CD4-positive, alpha-beta T cell treated with Interferon alpha-2 for 1 hour (primary cell): Measurements from ENCODE around the gene TLE4.
A peak's percentile ranks its signal among the peaks of the same experiment; 100 is the strongest.

ENCODE experiments used
- DNase-seq, 2 donors: peaks; one replicate each; pipeline ENCODE4 v3.0.0-alpha.2; 2020 to 2022

Gene TLE4

GRCh38 chr9:79667817-79668436, 96.2 kb downstream of the TLE4 start:
- DNase-seq = no peak

- no peak for DNase-seq
Measured at GRCh38 chr9:79668956-79669355, 97.2 kb downstream of the TLE4 start.

- no peak for DNase-seq
Measured at GRCh38 chr9:79670269-79670961, 98.7 kb downstream of the TLE4 start.

GRCh38 chr9:79671558-79671957, 99.8 kb downstream of the TLE4 start:
- DNase-seq = no peak

- no peak for DNase-seq
Measured at GRCh38 chr9:79672236-79672635, 100.5 kb downstream of the TLE4 start.

GRCh38 chr9:79672891-79673290, 101.1 kb downstream of the TLE4 start:
- no peak for DNase-seq

- no peak for DNase-seq
Measured at GRCh38 chr9:79673614-79674013, 101.8 kb downstream of the TLE4 start.

GRCh38 chr9:79674052-79674777, 102.5 kb downstream of the TLE4 start:
- DNase-seq = no peak

GRCh38 chr9:79681576-79681975, 109.8 kb downstream of the TLE4 start:
- DNase-seq = no peak

- no peak for DNase-seq
Measured at GRCh38 chr9:79682076-79682736, 110.4 kb downstream of the TLE4 start.

- no peak for DNase-seq
Measured at GRCh38 chr9:79684059-79684458, 112.3 kb downstream of the TLE4 start.

GRCh38 chr9:79684711-79685575, 113.2 kb downstream of the TLE4 start:
- DNase-seq = no peak

- DNase-seq = no peak
Measured at GRCh38 chr9:79685577-79685976, 113.8 kb downstream of the TLE4 start.

- no peak for DNase-seq
Measured at GRCh38 chr9:79686381-79687130, 114.8 kb downstream of the TLE4 start.

- DNase-seq = peak; percentile 34 to 41
Measured at GRCh38 chr9:79687131-79687447, 115.3 kb downstream of the TLE4 start.

GRCh38 chr9:79688363-79688762, 116.6 kb downstream of the TLE4 start:
- DNase-seq = no peak

- no peak for DNase-seq
Measured at GRCh38 chr9:79689576-79689975, 117.8 kb downstream of the TLE4 start.

- DNase-seq = no peak
Measured at GRCh38 chr9:79691496-79691895, 119.7 kb downstream of the TLE4 start.

- DNase-seq = no peak
Measured at GRCh38 chr9:79692857-79693571, 121.2 kb downstream of the TLE4 start.

- no peak for DNase-seq
Measured at GRCh38 chr9:79693750-79694149, 122.0 kb downstream of the TLE4 start.

GRCh38 chr9:79694208-79694607, 122.4 kb downstream of the TLE4 start:
- no peak for DNase-seq
